HCT116 (cell line): Measurements from ENCODE around the gene EXD3. TPM values are rescaled to one million over a fixed set of nuclear protein-coding genes. Genes with fewer than 3 reads are reported as not detected.

ENCODE experiments used
- ATAC-seq: fragments of 200-7000 bp; cut with Tn5 transposase; 2 replicates; pipeline ENCODE4 v1.9.1; 2020; ENCODE audit warnings: mild to moderate bottlenecking, moderate library complexity
- BruUV-seq: library from RNA; stranded (reverse); fragments of 400-500 nt; replicated peaks from 2 replicates; lab custom pipeline; 2021; lab: Mats Ljungman, UMichigan
- CTCF ChIA-PET: fragments of 300-600 bp; sonication (Branson Sonifier 250); formaldehyde crosslinking; loops from one replicate; lab custom pipeline; 2021; ENCODE audit warnings: antibody characterized with exemption; lab: Charles Lee
- POLR2A ChIA-PET: fragments of 300-600, 350-600 bp; sonication (Branson Sonifier 250); formaldehyde crosslinking; loops from one replicate; lab custom pipeline; 2021; ENCODE audit warnings: antibody characterized with exemption; lab: Charles Lee
- RAD21 ChIA-PET, 2 experiments: fragments of 300-600 bp; sonication (Branson Sonifier 250); formaldehyde crosslinking; loops; one replicate each; lab custom pipeline; 2023; ENCODE audit warnings: low total read pairs in 2 of 2; ENCODE audit not compliant: uncharacterized antibody in 2 of 2, unreplicated experiment in 2 of 2, low non-redundant PET in 1 of 2; lab: Charles Lee
- DNase-seq: peaks from one replicate; pipeline ENCODE4 v3.0.0-alpha.2; 2010; ENCODE audit warnings: low read depth, low spot score
- H2AFZ ChIP-seq: fragments of 200-600 bp; shearing (Covaris generic), sonication (generic); 2 replicates; pipeline ENCODE4 v1.6.1; 2017; ENCODE audit warnings: low read depth, mixed run types, mixed read lengths, antibody characterized with exemption, low read length; ENCODE audit not compliant: poor library complexity, severe bottlenecking
- H3K27ac ChIP-seq: 2 replicates; pipeline ENCODE4 v1.5.1; 2012; ENCODE audit warnings: low read depth, low read length
- H3K27me3 ChIP-seq: fragments of 200-600 bp; sonication (generic); 2 replicates; pipeline ENCODE4 v1.6.1; 2016; ENCODE audit warnings: mixed run types, low read length, mixed read lengths; ENCODE audit not compliant: insufficient read depth
- H3K36me3 ChIP-seq, 2 experiments: fragments of 200-500 bp in 1 of 2; fragments of 200-600 bp in 1 of 2; sonication (Bioruptor generic) in 1 of 2; sonication (generic) in 1 of 2; 2 replicates each; pipeline versions ENCODE4 v1.5.1 to v1.6.1; 2014 to 2016; ENCODE audit warnings: low read length in 2 of 2, inconsistent platforms in 1 of 2, mixed read lengths in 1 of 2, mixed run types in 1 of 2; ENCODE audit not compliant: insufficient read depth in 2 of 2, control insufficient read depth in 1 of 2
- H3K4me1 ChIP-seq, 2 experiments: fragments of 200-600 bp in 1 of 2; sonication (generic) in 1 of 2; 2 replicates each; pipeline versions ENCODE4 v1.5.1 to v1.6.1; 2012 to 2017; ENCODE audit warnings: low read length in 2 of 2, inconsistent platforms in 1 of 2, mild to moderate bottlenecking in 1 of 2, mixed read lengths in 1 of 2, mixed run types in 1 of 2, moderate library complexity in 1 of 2; ENCODE audit not compliant: insufficient read depth in 2 of 2, control insufficient read depth in 1 of 2
- H3K4me2 ChIP-seq: fragments of 200-600 bp; sonication (generic); 2 replicates; pipeline ENCODE4 v1.6.1; 2017; ENCODE audit warnings: mixed run types, low read length, mixed read lengths
- H3K4me3 ChIP-seq, 2 experiments: fragments of 200-600 bp in 1 of 2; sonication (generic) in 1 of 2; replicated peaks in 1 of 2; 2 replicates each; pipeline ENCODE4 v1.5.1; 2011 to 2016; ENCODE audit warnings: low read length in 2 of 2, control low read depth in 1 of 2, low read depth in 1 of 2, mild to moderate bottlenecking in 1 of 2, mixed read lengths in 1 of 2, mixed run types in 1 of 2
- H3K79me2 ChIP-seq: fragments of 200-600 bp; sonication (generic); 2 replicates; pipeline ENCODE4 v1.6.1; 2017; ENCODE audit warnings: mild to moderate bottlenecking, mixed run types, low read length, moderate library complexity, mixed read lengths; ENCODE audit not compliant: insufficient read depth
- H3K9ac ChIP-seq: fragments of 200-600 bp; sonication (generic); 2 replicates; pipeline ENCODE4 v1.6.1; 2016; ENCODE audit warnings: low read length, mixed read lengths
- H3K9me2 ChIP-seq: fragments of 200-600 bp; sonication (generic), shearing (Covaris generic); 2 replicates; pipeline ENCODE4 v1.6.1; 2017; ENCODE audit warnings: mixed run types, mild to moderate bottlenecking, moderate library complexity; ENCODE audit not compliant: insufficient read depth
- H3K9me3 ChIP-seq, 2 experiments: fragments of 200-500 bp in 1 of 2; fragments of 200-600 bp in 1 of 2; sonication (Bioruptor generic) in 1 of 2; sonication (generic) in 1 of 2; 2 replicates each; pipeline ENCODE4 v1.6.1; 2014 to 2017; ENCODE audit warnings: low read length in 2 of 2, mixed read lengths in 2 of 2, inconsistent platforms in 1 of 2, low read depth in 1 of 2, mild to moderate bottlenecking in 1 of 2, mixed run types in 1 of 2, moderate library complexity in 1 of 2; ENCODE audit not compliant: control insufficient read depth in 1 of 2, insufficient read depth in 1 of 2
- H4K20me1 ChIP-seq: fragments of 200-600 bp; sonication (generic), shearing (Covaris generic); 2 replicates; pipeline ENCODE4 v1.6.1; 2017; ENCODE audit warnings: mixed run types, mild to moderate bottlenecking, moderate library complexity; ENCODE audit not compliant: insufficient read depth
- CBX3 ChIP-seq: IDR thresholded peaks from 2 replicates; pipeline ENCODE4 v1.6.1; 2012; ENCODE audit warnings: low read depth
- EGR1 ChIP-seq: IDR thresholded peaks from 2 replicates; pipeline ENCODE4 v1.6.1; 2012; ENCODE audit warnings: low read depth
- EZH2phosphoT487 ChIP-seq: fragments of 200-600 bp; IDR thresholded peaks from 2 replicates; pipeline ENCODE4 v1.6.1; 2018; ENCODE audit warnings: antibody characterized with exemption, borderline replicate concordance
- FOSL1 ChIP-seq: IDR thresholded peaks from 2 replicates; pipeline ENCODE4 v1.6.1; 2012; ENCODE audit warnings: low read depth
- POLR2A ChIP-seq: IDR thresholded peaks from 2 replicates; pipeline ENCODE4 v1.7.0; 2011; ENCODE audit warnings: borderline replicate concordance; ENCODE audit not compliant: insufficient read depth, insufficient read length; ENCODE audit errors: extremely low read depth
- POLR2AphosphoS5 ChIP-seq: IDR thresholded peaks from 2 replicates; pipeline ENCODE4 v1.6.1; 2011; ENCODE audit warnings: mild to moderate bottlenecking, low read depth, low read length, moderate library complexity
- RAD21 ChIP-seq: IDR thresholded peaks from 2 replicates; pipeline ENCODE4 v1.6.1; 2012; ENCODE audit warnings: low read depth, mild to moderate bottlenecking
- SRF ChIP-seq: IDR thresholded peaks from 2 replicates; pipeline ENCODE4 v1.6.1; 2012; ENCODE audit warnings: low read depth
- ZFX ChIP-seq: fragments of 450-650 bp; IDR thresholded peaks from 2 replicates; pipeline ENCODE4 v1.6.1; 2017
- intact Hi-C: fragments of 100-400 bp; cut with micrococcal nuclease; formaldehyde crosslinking; loops from 2 replicates; pipeline ENCODE4 v1.10.0; 2022
- total RNA-seq: library from RNA; stranded (reverse); gene quantifications from one replicate; pipeline ENCODE4 v1.2.1, GENCODE V29; 2021; ENCODE audit not compliant: unreplicated experiment
- TF ChIP-seq, protein P1 (sequence below): IDR thresholded peaks from 2 replicates; pipeline ENCODE4 v1.6.1; 2012

Gene EXD3
- total RNA-seq, 1 experiment from 2014 or later: 25.4 TPM

- Histone ChIP-seq H3K27me3 (no peaks in the 10 kb centered on the region), H3K4me1 (peaks cover 21 to 31% of the 10 kb centered on the region in 2 experiments), H3K4me3 (peak overlapping the region; percentile 24 to 45), H3K36me3 (no peaks in the 10 kb centered on the region), H3K4me2 (peak overlapping the region; percentile 76), H3K27ac (peak overlapping the region; percentile 55; the same call in 1 of the 2 replicates), H3K79me2 (no peaks in the 10 kb centered on the region), H3K9ac (peak overlapping the region; percentile 39; the same call in 1 of the 2 replicates), H2AFZ (no peak overlapping the region), H4K20me1 (no peaks in the 10 kb centered on the region), H3K9me2 (no peaks in the 10 kb centered on the region), H3K9me3 (no peaks in the 10 kb centered on the region)
- RAD21 ChIA-PET: interaction anchor here in 1 of 2 experiments (0.6 kb wide), 1 partner anchor 279 kb away, joined by 7 read pairs; no protein-coding TSS in a partner anchor
- ATAC-seq: peak; percentile 85
- POLR2A ChIA-PET: interaction anchor here (1.2 kb wide), 1 partner anchor 11 kb away, joined by 3 read pairs; the partner anchor contains the start of gene ENTPD8
- no peak for TF ChIP-seq FOSL1
- TF ChIP-seq SRF: no peak
- TF ChIP-seq EGR1: no peak
- no peak for TF ChIP-seq CBX3
- peak; percentile 43 for TF ChIP-seq POLR2AphosphoS5
- intact Hi-C loops: no loop called here
- DNase-seq: no peak
- no TSS peak for BruUV-seq
- CTCF ChIA-PET: no interaction called here
Measured at GRCh38 chr9:137429974-137430722, 7.2 kb upstream of the EXD3 start.

- Histone ChIP-seq H3K9ac (no peak overlapping the region), H4K20me1 (no peaks in the 10 kb centered on the region), H3K4me3 (no peak overlapping the region), H3K27ac (peak overlapping the region; percentile 55; the same call in 1 of the 2 replicates), H2AFZ (no peak overlapping the region), H3K79me2 (no peaks in the 10 kb centered on the region), H3K9me2 (no peaks in the 10 kb centered on the region), H3K4me1 (peaks cover 27 to 37% of the 10 kb centered on the region in 2 experiments), H3K36me3 (no peaks in the 10 kb centered on the region), H3K4me2 (peak overlapping the region; percentile 76), H3K27me3 (no peaks in the 10 kb centered on the region), H3K9me3 (no peaks in the 10 kb centered on the region)
- DNase-seq (no peak), ATAC-seq (no peak)
- TF ChIP-seq ZFX (no peak), POLR2A (no peak), CBX3 (no peak), EZH2phosphoT487 (no peak), RAD21 (no peak)
- TF ChIP-seq, protein P1, sequence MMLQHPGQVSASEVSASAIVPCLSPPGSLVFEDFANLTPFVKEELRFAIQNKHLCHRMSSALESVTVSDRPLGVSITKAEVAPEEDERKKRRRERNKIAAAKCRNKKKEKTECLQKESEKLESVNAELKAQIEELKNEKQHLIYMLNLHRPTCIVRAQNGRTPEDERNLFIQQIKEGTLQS: no peak
- no TSS peak for BruUV-seq
- ChIA-PET RAD21 (no interaction called here), CTCF (no interaction called here), POLR2A (interaction anchor here (1.2 kb wide), 1 partner anchor 12 kb away, joined by 3 read pairs; the partner anchor contains the start of gene ENTPD8)
- intact Hi-C loops: no loop called here
Measured at GRCh38 chr9:137429546-137429890, 6.6 kb upstream of the EXD3 start.
